Gastrocnemius medialis (tissue), 4 donors: ENCODE data around the gene CELSR1.

Source experiments
- CTCF ChIP-seq, 5 experiments: fragments of 450-650 bp in 3 of 5; fragments of 200-600 bp in 2 of 5; sonication (generic) in 2 of 5; IDR thresholded peaks in 4 of 5; conservative IDR thresholded peaks in 1 of 5; 1 replicate in 4 of 5; 2 replicates in 1 of 5; pipeline ENCODE4 v1.5.1; 2016 to 2019; ENCODE audit warnings: antibody characterized with exemption in 5 of 5, mild to moderate bottlenecking in 3 of 5, moderate library complexity in 3 of 5
- POLR2A ChIP-seq, 2 donors: fragments of 450-650 bp; IDR thresholded peaks; one replicate each; pipeline ENCODE4 v1.6.1; 2017; ENCODE audit warnings: antibody characterized with exemption in 2 of 2, mild to moderate bottlenecking in 2 of 2, moderate library complexity in 2 of 2

GRCh38 chr22:46347646-46348045 is 189.8 kb downstream of the CELSR1 start:
- TF ChIP-seq CTCF (IDR thresholded peaks at IDR 0.05 in 4 of 5, conservative IDR thresholded peaks at IDR 0.05 in 1 of 5), result no peak
- no peak for TF ChIP-seq POLR2A (IDR thresholded peaks at IDR 0.05)
